Ecto neural progenitor cell (in vitro differentiated cells): ENCODE results near the gene SPTSSA.
"Not testable (repeated sequence)": the region's sequence is repeated elsewhere in the genome, so short reads cannot be mapped to it uniquely, and the experiment has no call there.

Source experiments
- DNase-seq: peaks from one replicate; pipeline ENCODE4 v3.0.0-alpha.2; 2018; ENCODE audit warnings: low spot score

SPTSSA gene

GRCh38 chr14:34462132-34462893 lies at the start of gene SPTSSA:
SPTSSA (minus strand) TSS chr14:34462240; CDS start chr14:34462207, 33 bp downstream.
- DNase-seq: peak; percentile 95

- DNase-seq: no peak
Observed at GRCh38 chr14:34507884-34508283, 45.8 kb upstream of the SPTSSA start.

GRCh38 chr14:34507459-34507858 lies 45.4 kb upstream of the SPTSSA start:
- DNase-seq: no peak

GRCh38 chr14:34505124-34505491 lies 43.1 kb upstream of the SPTSSA start:
- not testable (repeated sequence) for DNase-seq

GRCh38 chr14:34504027-34504426 lies 42.0 kb upstream of the SPTSSA start:
- DNase-seq: not testable (repeated sequence)

GRCh38 chr14:34502545-34503225 lies 40.6 kb upstream of the SPTSSA start:
- DNase-seq: no peak

- DNase-seq: no peak
Observed at GRCh38 chr14:34502001-34502400, 40.0 kb upstream of the SPTSSA start.

- DNase-seq: no peak
Observed at GRCh38 chr14:34501004-34501580, 39.1 kb upstream of the SPTSSA start.

GRCh38 chr14:34498684-34499412 lies 36.8 kb upstream of the SPTSSA start:
- no peak for DNase-seq

GRCh38 chr14:34496679-34497513 lies 34.9 kb upstream of the SPTSSA start:
- peak; percentile 59 for DNase-seq

GRCh38 chr14:34496007-34496678 lies 34.1 kb upstream of the SPTSSA start:
- DNase-seq: no peak

- no peak for DNase-seq
Observed at GRCh38 chr14:34489324-34489723, 27.3 kb upstream of the SPTSSA start.

- no peak for DNase-seq
Observed at GRCh38 chr14:34488528-34488927, 26.5 kb upstream of the SPTSSA start.

GRCh38 chr14:34484726-34485125 lies 22.7 kb upstream of the SPTSSA start:
- no peak for DNase-seq

- no peak for DNase-seq
Observed at GRCh38 chr14:34482463-34482862, 20.4 kb upstream of the SPTSSA start.

GRCh38 chr14:34479694-34480093 lies 17.7 kb upstream of the SPTSSA start:
- DNase-seq: no peak

GRCh38 chr14:34478261-34478660 lies 16.2 kb upstream of the SPTSSA start:
- no peak for DNase-seq

GRCh38 chr14:34476036-34476435 lies 14.0 kb upstream of the SPTSSA start:
- DNase-seq: not testable (repeated sequence)

- no peak for DNase-seq
Observed at GRCh38 chr14:34475163-34475562, 13.1 kb upstream of the SPTSSA start.

- no peak for DNase-seq
Observed at GRCh38 chr14:34474187-34474679, 12.2 kb upstream of the SPTSSA start.
